Retinal pigment epithelial cell (primary cell): ENCODE data around the gene KCNQ2.

Source experiments
- DNase-seq: peaks from one replicate; pipeline ENCODE4 v3.0.0-alpha.2; 2010; ENCODE audit warnings: low read depth
- H3K4me3 ChIP-seq: 2 replicates; pipeline ENCODE4 v1.5.1; 2011; ENCODE audit warnings: mild to moderate bottlenecking, low read length, control low read depth, moderate library complexity
- TF ChIP-seq, protein P1 (sequence below): conservative IDR thresholded peaks from 2 replicates; pipeline ENCODE4 v1.5.1; 2011; ENCODE audit warnings: low read depth, low read length, control low read depth, inconsistent platforms

Gene KCNQ2

DNA sequence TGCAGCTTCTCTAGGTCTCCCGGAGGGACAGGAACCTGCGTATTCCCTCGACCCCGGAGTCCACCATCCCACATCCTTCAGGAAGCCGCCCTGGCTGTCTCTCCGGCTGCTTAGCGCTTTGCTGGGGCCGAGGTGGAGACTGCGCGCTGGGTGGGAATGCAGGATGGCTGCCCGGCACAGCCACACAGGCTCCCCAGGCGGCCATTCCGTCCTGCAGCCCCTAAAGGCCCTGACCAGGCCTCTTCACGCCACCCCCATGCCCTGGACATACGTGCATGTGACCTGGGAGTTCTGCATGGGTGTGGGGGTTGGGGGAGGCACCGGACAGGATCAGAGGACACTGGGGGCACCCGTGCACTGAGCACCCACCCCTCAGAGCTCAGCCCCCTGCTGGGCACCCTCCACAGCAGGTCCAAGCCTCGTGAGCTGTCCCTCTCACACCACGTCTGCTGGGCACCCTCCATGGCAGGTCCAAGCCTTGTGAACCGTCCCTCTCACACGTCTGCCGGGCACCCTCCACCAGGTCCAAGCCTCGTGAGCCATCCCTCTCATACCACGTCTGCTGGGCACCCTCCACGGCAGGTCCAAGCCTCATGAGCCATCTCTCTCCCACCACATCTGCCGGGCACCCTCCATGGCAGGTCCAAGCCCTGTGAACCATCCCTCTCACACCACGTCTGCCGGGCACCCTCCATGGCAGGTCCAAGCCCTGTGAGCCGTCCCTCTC lies 70.9 kb downstream of the KCNQ2 start:
- DNase-seq = no peak
- TF ChIP-seq, protein P1, sequence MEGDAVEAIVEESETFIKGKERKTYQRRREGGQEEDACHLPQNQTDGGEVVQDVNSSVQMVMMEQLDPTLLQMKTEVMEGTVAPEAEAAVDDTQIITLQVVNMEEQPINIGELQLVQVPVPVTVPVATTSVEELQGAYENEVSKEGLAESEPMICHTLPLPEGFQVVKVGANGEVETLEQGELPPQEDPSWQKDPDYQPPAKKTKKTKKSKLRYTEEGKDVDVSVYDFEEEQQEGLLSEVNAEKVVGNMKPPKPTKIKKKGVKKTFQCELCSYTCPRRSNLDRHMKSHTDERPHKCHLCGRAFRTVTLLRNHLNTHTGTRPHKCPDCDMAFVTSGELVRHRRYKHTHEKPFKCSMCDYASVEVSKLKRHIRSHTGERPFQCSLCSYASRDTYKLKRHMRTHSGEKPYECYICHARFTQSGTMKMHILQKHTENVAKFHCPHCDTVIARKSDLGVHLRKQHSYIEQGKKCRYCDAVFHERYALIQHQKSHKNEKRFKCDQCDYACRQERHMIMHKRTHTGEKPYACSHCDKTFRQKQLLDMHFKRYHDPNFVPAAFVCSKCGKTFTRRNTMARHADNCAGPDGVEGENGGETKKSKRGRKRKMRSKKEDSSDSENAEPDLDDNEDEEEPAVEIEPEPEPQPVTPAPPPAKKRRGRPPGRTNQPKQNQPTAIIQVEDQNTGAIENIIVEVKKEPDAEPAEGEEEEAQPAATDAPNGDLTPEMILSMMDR = no peak
- H3K4me3 ChIP-seq = no peak overlapping the region

DNA sequence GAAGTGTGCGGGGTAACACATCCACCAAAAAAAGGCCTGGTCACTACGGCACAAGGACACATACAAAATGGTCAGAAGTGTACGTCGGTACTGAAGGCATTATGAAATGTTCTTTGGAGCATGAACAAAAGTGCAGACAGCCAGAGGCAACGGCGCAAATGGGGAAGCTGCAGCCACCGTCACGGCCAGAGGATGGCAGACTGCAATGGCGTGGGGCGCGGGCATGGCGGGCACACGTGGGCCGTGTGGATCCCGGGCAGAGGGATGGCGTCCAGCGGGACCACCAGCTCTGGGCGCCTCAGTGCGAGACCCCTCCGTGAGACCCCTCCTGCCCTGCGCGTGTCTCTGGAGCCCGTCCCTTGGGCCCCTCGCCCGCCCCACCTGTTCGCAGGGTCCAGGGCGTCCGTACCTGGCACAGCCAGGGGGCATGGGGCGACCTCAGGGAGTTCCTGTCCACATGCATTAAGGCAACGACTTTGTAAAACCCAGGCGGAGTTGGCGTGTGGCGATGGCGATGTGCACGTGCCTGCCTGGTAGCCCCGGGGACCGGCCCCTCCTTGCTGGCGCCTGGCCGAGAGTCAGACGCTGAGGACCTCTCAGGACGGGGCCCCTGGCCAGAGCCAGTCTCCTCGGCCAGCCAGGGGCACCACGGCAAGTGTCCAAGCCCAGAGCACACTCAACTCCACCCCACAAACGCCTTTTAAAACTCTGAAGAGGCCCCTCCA lies 71.8 kb downstream of the KCNQ2 start:
- H3K4me3 ChIP-seq = no peak overlapping the region
- DNase-seq = no peak
- TF ChIP-seq, protein P1 = no peak

DNA sequence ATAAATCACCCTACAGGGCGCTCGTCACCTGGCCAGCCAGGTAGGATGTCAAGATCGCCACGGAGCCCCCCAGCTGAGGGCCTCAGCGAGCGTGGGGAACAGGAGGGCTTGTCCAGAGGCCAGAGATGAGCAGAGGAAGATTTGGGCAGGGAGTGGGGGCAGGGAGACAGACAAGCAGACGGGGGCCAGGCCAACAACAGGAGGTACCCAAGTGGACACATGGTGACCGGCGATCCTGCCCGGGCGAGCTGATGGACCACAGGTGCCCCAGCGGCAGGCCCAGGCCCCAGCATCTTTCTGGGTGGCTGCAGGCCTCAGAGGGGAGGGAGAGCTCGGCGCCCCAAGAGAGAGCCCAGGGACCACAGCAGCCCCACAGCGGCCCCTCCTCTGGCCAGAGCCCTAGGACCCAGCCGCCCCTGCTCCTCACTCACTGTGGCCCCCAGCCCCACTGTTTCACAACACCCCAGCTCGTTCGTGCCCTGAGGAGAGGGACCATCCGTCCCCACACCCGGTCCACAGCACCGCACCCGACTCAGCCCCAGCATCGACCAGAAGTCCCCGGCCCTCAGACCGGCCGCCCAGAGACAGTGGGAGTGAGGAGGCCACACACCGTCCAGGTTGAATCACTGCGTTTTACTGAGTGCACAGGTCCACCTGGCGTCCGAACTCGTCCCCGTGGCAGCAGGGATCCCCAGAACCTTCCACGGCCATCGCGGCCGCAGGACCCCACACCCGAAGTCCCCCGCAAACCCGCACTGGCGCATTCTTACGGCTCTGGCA lies 72.7 kb downstream of the KCNQ2 start:
- DNase-seq = no peak
- no peak overlapping the region for H3K4me3 ChIP-seq
- TF ChIP-seq, protein P1 = no peak

DNA sequence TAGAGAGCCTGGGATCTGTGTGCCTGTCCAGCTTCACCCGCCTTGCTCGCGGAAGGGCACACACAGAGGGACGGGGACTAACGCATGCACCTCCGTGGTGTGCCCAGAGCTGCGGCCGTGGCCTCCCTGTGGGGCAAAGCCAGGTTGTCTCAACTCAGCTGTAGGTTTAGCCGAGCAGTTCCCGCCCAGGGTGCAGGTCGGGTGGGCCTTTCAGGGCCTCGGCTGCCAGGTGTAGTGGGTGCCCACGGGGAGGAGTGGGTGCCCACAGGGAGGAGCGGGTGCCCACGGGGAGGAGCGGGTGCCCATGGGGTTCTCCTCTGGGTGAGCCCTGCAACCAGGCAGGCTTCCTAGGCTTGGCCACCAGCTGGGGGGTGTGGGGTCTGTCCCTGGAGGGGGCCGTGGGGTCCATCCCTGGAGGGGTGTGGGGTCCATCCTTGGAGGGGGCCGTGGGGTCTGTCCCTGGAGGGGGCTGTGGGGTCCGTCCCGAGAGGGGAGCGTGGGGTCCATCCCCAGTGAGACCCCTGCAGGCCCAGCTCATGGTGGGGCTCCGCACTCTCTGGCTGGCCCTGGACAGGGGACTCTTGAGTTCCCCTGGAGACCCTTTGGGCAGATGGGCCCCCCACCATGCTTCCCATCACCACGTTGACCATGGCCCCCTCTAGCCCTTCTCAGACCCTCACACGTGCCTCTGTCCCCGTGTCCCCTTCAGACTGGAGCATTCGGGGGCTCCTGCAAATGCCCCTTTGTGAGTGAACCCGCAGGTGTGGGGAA lies 73.5 kb downstream of the KCNQ2 start:
- TF ChIP-seq, protein P1 = no peak
- no peak for DNase-seq
- H3K4me3 ChIP-seq = no peak overlapping the region

DNA sequence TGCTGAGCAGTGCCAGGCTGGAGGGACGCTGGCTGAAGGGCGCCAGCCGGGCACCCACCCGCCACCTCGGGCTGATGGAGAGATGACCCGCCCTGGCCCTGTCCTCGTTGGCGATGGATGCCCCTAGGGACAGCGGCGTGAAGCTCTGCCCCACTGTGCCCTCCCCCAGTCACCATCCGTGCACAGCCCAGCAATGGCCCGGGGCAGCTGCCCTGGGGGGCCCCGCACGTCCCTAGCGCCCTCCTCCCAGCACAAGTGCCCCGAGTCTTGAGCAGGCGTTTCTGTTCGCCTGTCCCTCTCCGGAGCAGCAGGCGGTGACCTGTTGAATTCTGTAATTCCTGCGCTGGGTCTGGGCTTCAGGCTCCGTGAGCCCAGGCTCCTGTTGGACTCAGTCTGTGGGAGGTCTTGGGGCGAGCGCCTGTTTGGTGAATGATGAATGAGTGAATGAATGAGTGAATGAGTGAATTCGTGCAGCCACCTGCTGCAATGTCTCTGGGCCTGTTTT lies 74.5 kb downstream of the KCNQ2 start:
- no peak overlapping the region for H3K4me3 ChIP-seq
- TF ChIP-seq, protein P1 = no peak
- DNase-seq = no peak

DNA sequence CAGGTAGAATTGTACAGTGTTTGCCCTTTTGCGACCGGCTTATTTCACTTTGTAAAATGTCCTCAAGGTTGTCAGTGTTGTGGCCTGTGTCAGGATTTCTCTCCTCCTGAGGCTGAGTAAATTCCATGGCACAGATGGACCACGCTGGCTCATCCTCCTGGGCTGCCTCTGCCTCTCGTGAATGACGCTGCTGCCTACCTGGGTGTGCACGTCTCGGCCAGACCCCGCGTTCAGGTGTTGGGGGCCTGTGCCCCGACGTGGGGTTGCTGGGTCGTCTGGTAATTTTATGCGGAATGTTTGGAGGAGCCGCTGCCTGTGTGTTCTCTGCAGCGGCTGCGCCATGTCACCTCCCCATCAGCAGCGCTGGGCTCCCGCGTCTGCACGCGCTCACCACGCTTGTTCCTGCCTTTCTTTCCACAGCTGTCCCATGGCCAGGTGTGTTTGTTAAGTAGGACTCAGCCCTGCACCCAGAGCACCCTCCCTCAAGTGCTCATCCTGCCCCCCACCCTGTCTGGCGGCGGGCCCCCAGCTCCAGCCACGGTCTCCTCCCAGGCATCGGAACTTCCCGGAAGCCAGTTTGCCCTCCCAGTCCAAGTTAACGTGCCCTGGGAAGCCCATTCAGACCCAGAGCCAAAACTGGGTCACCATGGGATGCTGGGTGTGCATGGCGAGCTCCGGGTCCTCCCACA lies 75.2 kb downstream of the KCNQ2 start:
- H3K4me3 ChIP-seq = no peak overlapping the region

More for the DNA sequence above, 75.2 kb downstream of the KCNQ2 start:
- no peak for DNase-seq
- TF ChIP-seq, protein P1 = no peak
